Endothelial cell of umbilical vein (primary cell): ENCODE data around the gene BPIFA3. TPM values are rescaled to one million over a fixed set of nuclear protein-coding genes. Genes with fewer than 3 reads are reported as not detected.

Experiments used
- BruUV-seq: library from RNA; stranded (reverse); fragments of 400-500 nt; replicated peaks from 2 replicates; lab custom pipeline; 2021; lab: Mats Ljungman, UMichigan
- CTCF ChIA-PET: fragments of 300-600, 350-600 bp; sonication (Branson Sonifier 250); formaldehyde crosslinking; loops from one replicate; lab custom pipeline; 2021; ENCODE audit warnings: antibody characterized with exemption, inconsistent platforms; lab: Charles Lee
- POLR2A ChIA-PET: fragments of 300-600, 350-600 bp; sonication (Branson Sonifier 250); formaldehyde crosslinking; loops from one replicate; lab custom pipeline; 2021; ENCODE audit warnings: antibody characterized with exemption, inconsistent platforms; lab: Charles Lee
- DNase-seq: peaks from one replicate; pipeline ENCODE4 v3.0.0-alpha.2; 2011; ENCODE audit warnings: low read depth, low spot score
- FAIRE-seq: peaks from 2 replicates; lab custom pipeline; 2011; peaks lifted over from hg19 to GRCh38; lab: Jason Lieb, UNC
- H2AFZ ChIP-seq: 2 replicates; pipeline ENCODE4 v1.6.0; 2012; ENCODE audit warnings: low read depth, low read length, control low read depth, inconsistent platforms
- H3K27ac ChIP-seq: 2 replicates; pipeline ENCODE4 v1.5.1; 2011; ENCODE audit warnings: low read depth, mild to moderate bottlenecking, control low read depth, low read length, moderate library complexity; ENCODE audit not compliant: insufficient read depth
- H3K27me3 ChIP-seq, 2 experiments: 2 replicates each; pipeline versions ENCODE4 v1.6.0 to v1.6.1; 2011; ENCODE audit warnings: low read length in 2 of 2, mixed read lengths in 1 of 2; ENCODE audit not compliant: control insufficient read depth in 2 of 2, insufficient read depth in 2 of 2
- H3K36me3 ChIP-seq, 2 experiments: 2 replicates in 1 of 2; 3 replicates in 1 of 2; pipeline ENCODE4 v1.5.1; 2011; ENCODE audit warnings: low read length in 2 of 2, mild to moderate bottlenecking in 1 of 2, moderate library complexity in 1 of 2; ENCODE audit not compliant: control insufficient read depth in 2 of 2, insufficient read depth in 2 of 2; ENCODE audit errors: extremely low read depth in 1 of 2
- H3K4me1 ChIP-seq: 3 replicates; pipeline ENCODE4 v1.5.1; 2011; ENCODE audit warnings: mild to moderate bottlenecking, low read length; ENCODE audit not compliant: control insufficient read depth, insufficient read depth; ENCODE audit errors: extremely low read depth
- H3K4me2 ChIP-seq: 2 replicates; pipeline ENCODE4 v1.6.1; 2011; ENCODE audit warnings: low read length, control low read depth, mixed read lengths; ENCODE audit not compliant: insufficient read depth
- H3K4me3 ChIP-seq, 3 experiments: fragments of 200-600 bp in 1 of 3; sonication (generic), shearing (Covaris generic) in 1 of 3; replicated peaks in 1 of 3; 2 replicates each; pipeline ENCODE4 v1.5.1; 2011 to 2016; ENCODE audit warnings: control low read depth in 3 of 3, low read length in 3 of 3, mild to moderate bottlenecking in 2 of 3, inconsistent platforms in 1 of 3, low read depth in 1 of 3, moderate library complexity in 1 of 3; ENCODE audit not compliant: insufficient read depth in 1 of 3
- H3K79me2 ChIP-seq: 2 replicates; pipeline ENCODE4 v1.6.0; 2012; ENCODE audit warnings: low read length, inconsistent platforms; ENCODE audit not compliant: control insufficient read depth, insufficient read depth
- H3K9ac ChIP-seq: replicated peaks from 2 replicates; pipeline ENCODE3; 2011; ENCODE audit warnings: low read length, control low read depth; ENCODE audit not compliant: insufficient read depth; ENCODE audit errors: extremely low read depth
- H3K9me1 ChIP-seq: replicated peaks from 3 replicates; pipeline ENCODE4 v1.6.0; 2011; ENCODE audit warnings: mild to moderate bottlenecking, low read length; ENCODE audit not compliant: control insufficient read depth, insufficient read depth; ENCODE audit errors: extremely low read depth
- H3K9me3 ChIP-seq: replicated peaks from 2 replicates; pipeline ENCODE4 v1.5.1; 2012; ENCODE audit warnings: low read length, inconsistent platforms; ENCODE audit not compliant: control insufficient read depth, insufficient read depth
- H4K20me1 ChIP-seq: replicated peaks from 2 replicates; pipeline ENCODE3; 2011; ENCODE audit warnings: mild to moderate bottlenecking, low read length; ENCODE audit not compliant: control insufficient read depth, insufficient read depth; ENCODE audit errors: extremely low read depth
- EZH2 ChIP-seq: IDR thresholded peaks from 2 replicates; pipeline ENCODE4 v1.6.1; 2012; ENCODE audit warnings: borderline replicate concordance, low read depth, mild to moderate bottlenecking, moderate library complexity, low read length, inconsistent platforms; ENCODE audit not compliant: severe bottlenecking
- FOS ChIP-seq: IDR thresholded peaks from 2 replicates; pipeline ENCODE4 v1.6.1; 2011; ENCODE audit warnings: mild to moderate bottlenecking, low read length, moderate library complexity, borderline replicate concordance; ENCODE audit not compliant: insufficient read depth
- GATA2 ChIP-seq: IDR thresholded peaks from 2 replicates; pipeline ENCODE4 v1.7.0; 2011; ENCODE audit warnings: low read depth, mild to moderate bottlenecking, moderate library complexity, mixed read lengths, low read length; ENCODE audit not compliant: insufficient read length, insufficient read depth
- JUN ChIP-seq: IDR thresholded peaks from 2 replicates; pipeline ENCODE4 v1.6.1; 2011; ENCODE audit warnings: borderline replicate concordance, low read depth; ENCODE audit not compliant: insufficient read length, insufficient read depth
- MYC ChIP-seq: IDR thresholded peaks from one replicate; pipeline ENCODE4 v1.6.1; 2011; ENCODE audit warnings: mild to moderate bottlenecking, low read depth, low read length
- POLR2A ChIP-seq: IDR thresholded peaks from 2 replicates; pipeline ENCODE4 v1.6.1; 2012; ENCODE audit warnings: low read depth, mild to moderate bottlenecking, control low read depth, low read length
- POLR2AphosphoS5 ChIP-seq: IDR thresholded peaks from 2 replicates; pipeline ENCODE4 v1.6.1; 2012; ENCODE audit warnings: low read depth, mild to moderate bottlenecking, control low read depth, low read length, moderate library complexity; ENCODE audit not compliant: insufficient read depth
- dilution Hi-C: fragments of 300-500 bp; cut with MboI; formaldehyde crosslinking; loops from one replicate; pipeline ENCODE4 v1.15.0; 2019; ENCODE audit warnings: low sequenced_read_pairs; ENCODE audit not compliant: extremely low pct_ligation_motif_present
- intact Hi-C: fragments of 100-400 bp; cut with micrococcal nuclease; formaldehyde crosslinking; loops from one replicate; pipeline ENCODE4 v1.10.0; 2022
- polyA plus RNA-seq, 4 experiments: library from polyadenylated mRNA; depleted of rRNA in 3 of 4; stranded (reverse) in 3 of 4; unstranded in 1 of 4; fragments of >200 nt; gene quantifications; 2 replicates each; pipeline versions ENCODE4 v1.2.1 to v1.2.3, GENCODE V29; 2011 to 2012; ENCODE audit warnings: missing spikeins in 1 of 4
- total RNA-seq: library from RNA; stranded (reverse); gene quantifications from 2 replicates; pipeline ENCODE4 v1.2.3, GENCODE V29; 2021
- TF ChIP-seq, protein P1 (sequence below), 2 donors: IDR thresholded peaks; 1 replicate in 1 of 2; 2 replicates in 1 of 2; pipeline ENCODE4 v1.5.1; 2011; ENCODE audit warnings: low read length in 2 of 2, mild to moderate bottlenecking in 2 of 2, moderate library complexity in 2 of 2, control low read depth in 1 of 2, inconsistent platforms in 1 of 2, low read depth in 1 of 2; ENCODE audit not compliant: insufficient read depth in 1 of 2; ENCODE audit errors: extremely low read depth in 1 of 2
- TF ChIP-seq, protein P2 (sequence below): IDR thresholded peaks from 2 replicates; pipeline ENCODE4 v1.6.1; 2011; ENCODE audit not compliant: insufficient read depth, insufficient read length

The BPIFA3 gene
- total and polyA plus RNA-seq, 2 donors (not counting 3 experiments of a cell fraction or from before 2014, with no cell fraction given), result not detected

DNA sequence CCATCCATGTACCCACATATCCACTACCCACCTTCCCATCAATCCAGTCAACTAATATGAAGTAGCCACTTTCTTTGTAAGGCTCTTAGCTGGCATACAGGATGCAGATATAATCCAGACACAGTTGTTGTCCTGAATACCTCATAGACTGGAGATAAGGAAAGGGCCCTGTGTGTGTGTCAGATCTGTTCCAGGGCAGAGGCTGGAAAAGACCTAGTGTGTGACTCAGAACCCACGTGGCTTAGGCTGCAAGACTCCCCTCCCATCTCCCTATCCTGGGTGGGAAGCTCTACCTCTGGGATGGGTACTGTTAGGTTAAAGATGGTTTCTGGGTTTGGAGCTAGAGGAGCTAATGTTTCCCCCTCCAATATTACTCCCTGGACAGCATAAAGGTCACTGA is 22.3 kb downstream of the BPIFA3 start:
- H2AFZ ChIP-seq, result no peak overlapping the region
- no peak for TF ChIP-seq MYC
- H3K9me3 ChIP-seq, result no peaks in the 10 kb centered on the region
- no peaks in the 10 kb centered on the region for H4K20me1 ChIP-seq
- no peak overlapping the region for H3K27ac ChIP-seq
- ChIA-PET POLR2A (no interaction called here), CTCF (interaction anchor here (0.9 kb wide), 1 partner anchor 13 kb away, joined by 3 read pairs; no protein-coding TSS in a partner anchor)
- BruUV-seq, result no TSS peak
- H3K27me3 ChIP-seq, result no peaks in the 10 kb centered on the region
- H3K36me3 ChIP-seq, result no peaks in the 10 kb centered on the region
- H3K4me3 ChIP-seq, result no peak overlapping the region
- no peaks in the 10 kb centered on the region for H3K79me2 ChIP-seq
- no peaks in the 10 kb centered on the region for H3K9me1 ChIP-seq
- intact Hi-C loops (no loop called here), dilution Hi-C loops (no loop called here)
- no peak for DNase-seq
- no peak overlapping the region for H3K9ac ChIP-seq
- H3K4me2 ChIP-seq, result no peak overlapping the region
- H3K4me1 ChIP-seq, result no peaks in the 10 kb centered on the region
- FAIRE-seq, result no peak

DNA sequence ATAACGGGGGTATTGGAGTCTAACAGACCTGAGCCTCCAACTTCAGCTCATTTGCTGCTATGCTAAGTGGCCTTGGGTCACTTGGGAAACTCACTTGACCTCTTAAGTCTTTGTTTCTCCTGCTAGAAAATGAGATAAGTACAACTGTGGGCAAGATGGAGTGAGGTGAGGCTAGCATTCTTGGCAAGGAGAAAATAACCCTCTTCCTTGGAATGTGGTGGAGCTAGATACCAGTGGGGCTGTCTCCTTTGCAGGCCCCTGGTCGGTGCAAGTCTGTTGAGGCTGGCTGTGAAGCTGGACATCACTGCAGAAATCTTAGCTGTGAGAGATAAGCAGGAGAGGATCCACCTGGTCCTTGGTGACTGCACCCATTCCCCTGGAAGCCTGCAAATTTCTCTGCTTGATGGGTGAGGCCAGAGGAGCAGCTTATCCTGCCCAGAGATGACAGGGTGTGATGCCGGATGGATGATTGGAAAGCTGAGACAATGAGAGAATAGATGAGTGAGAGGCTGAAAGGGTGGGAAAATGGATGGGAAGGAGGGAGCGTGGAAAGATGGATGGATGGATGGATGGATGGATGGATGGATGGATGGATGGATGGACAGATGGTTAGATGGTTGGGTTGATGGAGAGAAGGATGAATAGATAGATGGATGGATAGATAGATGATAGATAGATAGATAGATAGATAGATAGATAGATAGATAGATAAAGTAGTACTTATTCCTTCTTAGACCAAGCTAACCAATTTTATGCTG is 23.0 kb downstream of the BPIFA3 start:
- H3K9me3 ChIP-seq, result no peaks in the 10 kb centered on the region
- H3K9ac ChIP-seq, result no peak overlapping the region
- POLR2A ChIA-PET, result no interaction called here
- CTCF ChIA-PET, result interaction anchor here (0.9 kb wide), 1 partner anchor 12 kb away, joined by 3 read pairs; no protein-coding TSS in a partner anchor
- H3K4me1 ChIP-seq, result no peaks in the 10 kb centered on the region
- dilution Hi-C loops (no loop called here), intact Hi-C loops (no loop called here)
- H4K20me1 ChIP-seq, result no peaks in the 10 kb centered on the region
- no peaks in the 10 kb centered on the region for H3K79me2 ChIP-seq
- FAIRE-seq, result no peak
- no peak for TF ChIP-seq EZH2
- no peak for TF ChIP-seq GATA2
- TF ChIP-seq FOS, result no peak
- TF ChIP-seq, protein P1, sequence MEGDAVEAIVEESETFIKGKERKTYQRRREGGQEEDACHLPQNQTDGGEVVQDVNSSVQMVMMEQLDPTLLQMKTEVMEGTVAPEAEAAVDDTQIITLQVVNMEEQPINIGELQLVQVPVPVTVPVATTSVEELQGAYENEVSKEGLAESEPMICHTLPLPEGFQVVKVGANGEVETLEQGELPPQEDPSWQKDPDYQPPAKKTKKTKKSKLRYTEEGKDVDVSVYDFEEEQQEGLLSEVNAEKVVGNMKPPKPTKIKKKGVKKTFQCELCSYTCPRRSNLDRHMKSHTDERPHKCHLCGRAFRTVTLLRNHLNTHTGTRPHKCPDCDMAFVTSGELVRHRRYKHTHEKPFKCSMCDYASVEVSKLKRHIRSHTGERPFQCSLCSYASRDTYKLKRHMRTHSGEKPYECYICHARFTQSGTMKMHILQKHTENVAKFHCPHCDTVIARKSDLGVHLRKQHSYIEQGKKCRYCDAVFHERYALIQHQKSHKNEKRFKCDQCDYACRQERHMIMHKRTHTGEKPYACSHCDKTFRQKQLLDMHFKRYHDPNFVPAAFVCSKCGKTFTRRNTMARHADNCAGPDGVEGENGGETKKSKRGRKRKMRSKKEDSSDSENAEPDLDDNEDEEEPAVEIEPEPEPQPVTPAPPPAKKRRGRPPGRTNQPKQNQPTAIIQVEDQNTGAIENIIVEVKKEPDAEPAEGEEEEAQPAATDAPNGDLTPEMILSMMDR (IDR thresholded peaks at IDR 0.05; ENCODE audit: extremely low read depth in 1 of 2, insufficient read depth in 1 of 2, low read depth in 1 of 2, low read length in 2 of 2), result no peak
- no peak for TF ChIP-seq JUN
- no peak for TF ChIP-seq POLR2AphosphoS5
- no peak for TF ChIP-seq MYC
- TF ChIP-seq, protein P2, sequence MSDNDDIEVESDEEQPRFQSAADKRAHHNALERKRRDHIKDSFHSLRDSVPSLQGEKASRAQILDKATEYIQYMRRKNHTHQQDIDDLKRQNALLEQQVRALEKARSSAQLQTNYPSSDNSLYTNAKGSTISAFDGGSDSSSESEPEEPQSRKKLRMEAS, result no peak
- TF ChIP-seq POLR2A, result no peak
- H2AFZ ChIP-seq, result no peak overlapping the region
- H3K36me3 ChIP-seq, result no peaks in the 10 kb centered on the region
- no peak for DNase-seq
- H3K4me2 ChIP-seq, result no peak overlapping the region
- no TSS peak for BruUV-seq
- H3K9me1 ChIP-seq, result no peaks in the 10 kb centered on the region
- no peaks in the 10 kb centered on the region for H3K27me3 ChIP-seq
- H3K4me3 ChIP-seq, result no peak overlapping the region
- no peak overlapping the region for H3K27ac ChIP-seq
